ENCODE measurements around the gene SND1.

Gene SND1

GRCh38 chr7:127974446-127975035 lies 322.5 kb downstream of the SND1 start:
- no peak overlapping the region for H3K27ac ChIP-seq (ENCODE audit: low read depth, low read length)
- H3K9ac ChIP-seq (ENCODE audit: low read length), result no peak overlapping the region
- no peaks in the 10 kb centered on the region for H3K27me3 ChIP-seq (ENCODE audit: control insufficient read depth in 1 of 2, insufficient read depth in 2 of 2, low read length in 2 of 2)
- H3K36me3 ChIP-seq (ENCODE audit: insufficient read depth, low read length), result no peaks in the 10 kb centered on the region
- H3K4me1 ChIP-seq (ENCODE audit: insufficient read depth, low read length), result peaks cover 16% of the 10 kb centered on the region
- no peaks in the 10 kb centered on the region for H3K9me3 ChIP-seq (ENCODE audit: low read length)
- no peak overlapping the region for H3K4me3 ChIP-seq (ENCODE audit: low read depth in 1 of 2, low read length in 2 of 2)

DNA sequence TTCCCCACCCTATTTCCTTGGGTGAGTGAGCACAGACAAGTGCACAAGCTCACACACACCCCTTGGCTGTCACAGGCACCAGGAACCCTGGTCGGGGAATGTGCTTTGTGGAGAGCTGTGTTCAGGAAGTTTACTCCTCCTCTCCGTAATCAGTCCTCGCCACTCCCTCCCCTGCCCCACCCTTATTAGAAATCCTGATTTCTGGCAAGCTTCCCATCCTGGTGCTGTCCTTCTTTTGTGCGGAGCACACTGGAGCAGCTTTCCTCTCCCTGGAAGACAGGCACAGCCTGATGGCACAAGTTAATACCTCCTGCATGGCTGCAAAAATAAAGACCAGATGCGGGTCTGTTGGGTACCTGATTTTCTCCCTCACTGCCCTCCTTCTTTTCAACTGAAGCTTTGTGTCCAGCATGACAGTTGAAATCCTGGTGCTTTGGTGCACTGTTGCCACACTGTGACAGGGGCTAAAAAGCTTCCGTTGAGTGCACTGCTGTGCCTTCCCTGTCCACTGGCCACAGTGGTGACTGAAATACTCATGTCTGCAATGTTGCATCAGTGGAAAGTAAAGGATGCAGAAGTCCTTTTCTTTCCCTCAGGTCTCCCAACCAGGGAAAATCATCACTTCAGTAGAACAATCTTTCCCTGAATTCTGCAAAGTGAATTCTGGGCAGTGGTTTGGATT lies 324.2 kb downstream of the SND1 start:
- no peaks in the 10 kb centered on the region for H3K9me3 ChIP-seq (ENCODE audit: low read length)
- H3K4me3 ChIP-seq (ENCODE audit: low read depth in 1 of 2, low read length in 2 of 2), result no peak overlapping the region
- no peak overlapping the region for H3K9ac ChIP-seq (ENCODE audit: low read length)
- H3K27me3 ChIP-seq (ENCODE audit: control insufficient read depth in 1 of 2, insufficient read depth in 2 of 2, low read length in 2 of 2), result no peaks in the 10 kb centered on the region
- no peaks in the 10 kb centered on the region for H3K36me3 ChIP-seq (ENCODE audit: insufficient read depth, low read length)
- H3K27ac ChIP-seq (ENCODE audit: low read depth, low read length), result no peak overlapping the region
- H3K4me1 ChIP-seq (ENCODE audit: insufficient read depth, low read length), result peaks cover 16% of the 10 kb centered on the region

DNA sequence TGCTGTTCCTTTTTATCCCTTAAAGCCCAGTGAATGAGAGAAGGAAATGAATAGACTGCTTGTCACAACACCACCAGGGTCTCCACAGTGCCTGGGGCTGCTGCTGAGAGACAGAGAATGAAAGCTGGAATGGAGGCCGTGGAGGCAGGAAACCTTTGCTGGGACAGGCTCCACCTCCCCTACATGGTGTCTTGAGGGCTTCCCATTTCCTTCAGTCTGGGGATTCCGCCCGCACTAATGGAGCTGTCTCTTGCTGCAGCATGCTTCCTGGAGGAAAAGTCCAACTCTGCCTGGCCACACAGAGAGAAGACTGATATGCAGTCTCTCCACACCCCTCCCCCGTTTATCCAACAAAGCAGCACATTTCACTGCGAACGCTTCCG lies 324.7 kb downstream of the SND1 start:
- Histone ChIP-seq H3K9me3 (ENCODE audit: low read length) (no peaks in the 10 kb centered on the region), H3K4me1 (ENCODE audit: insufficient read depth, low read length) (peaks cover 16% of the 10 kb centered on the region), H3K27me3 (ENCODE audit: control insufficient read depth in 1 of 2, insufficient read depth in 2 of 2, low read length in 2 of 2) (no peaks in the 10 kb centered on the region), H3K4me3 (ENCODE audit: low read depth in 1 of 2, low read length in 2 of 2) (no peak overlapping the region), H3K9ac (ENCODE audit: low read length) (no peak overlapping the region), H3K27ac (ENCODE audit: low read depth, low read length) (no peak overlapping the region), H3K36me3 (ENCODE audit: insufficient read depth, low read length) (no peaks in the 10 kb centered on the region)

DNA sequence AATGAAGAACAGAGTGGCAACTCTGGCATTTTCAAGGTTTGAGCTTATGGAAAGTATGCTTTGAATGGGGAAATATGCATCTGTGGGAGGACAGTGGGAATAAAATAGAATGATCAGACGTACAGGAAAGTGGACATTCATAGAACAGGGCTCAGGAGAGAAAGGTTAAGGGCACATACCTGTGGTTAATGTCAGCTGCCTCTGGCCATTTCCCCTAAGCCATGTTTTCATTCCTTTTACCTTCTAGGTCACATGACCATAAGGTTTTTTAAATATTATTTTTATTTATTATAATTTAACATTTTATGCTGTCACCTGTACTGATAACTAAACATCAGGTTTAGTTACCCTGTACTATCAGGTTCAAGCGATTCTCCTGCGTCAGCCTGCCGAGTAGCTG lies 326.4 kb downstream of the SND1 start:
- H3K27me3 ChIP-seq (ENCODE audit: control insufficient read depth in 1 of 2, insufficient read depth in 2 of 2, low read length in 2 of 2), result no peaks in the 10 kb centered on the region
- H3K36me3 ChIP-seq (ENCODE audit: insufficient read depth, low read length), result no peaks in the 10 kb centered on the region
- no peak overlapping the region for H3K9ac ChIP-seq (ENCODE audit: low read length)
- H3K4me1 ChIP-seq (ENCODE audit: insufficient read depth, low read length), result peaks cover 11% of the 10 kb centered on the region
- no peak overlapping the region for H3K27ac ChIP-seq (ENCODE audit: low read depth, low read length)
- no peaks in the 10 kb centered on the region for H3K9me3 ChIP-seq (ENCODE audit: low read length)
- H3K4me3 ChIP-seq (ENCODE audit: low read depth in 1 of 2, low read length in 2 of 2), result no peak overlapping the region

- Histone ChIP-seq H3K27ac (ENCODE audit: low read depth, low read length) (no peak overlapping the region), H3K4me3 (ENCODE audit: low read depth in 1 of 2, low read length in 2 of 2) (no peak overlapping the region), H3K9me3 (ENCODE audit: low read length) (no peaks in the 10 kb centered on the region), H3K36me3 (ENCODE audit: insufficient read depth, low read length) (no peaks in the 10 kb centered on the region), H3K4me1 (ENCODE audit: insufficient read depth, low read length) (peaks cover 3% of the 10 kb centered on the region), H3K27me3 (ENCODE audit: control insufficient read depth in 1 of 2, insufficient read depth in 2 of 2, low read length in 2 of 2) (no peaks in the 10 kb centered on the region), H3K9ac (ENCODE audit: low read length) (no peak overlapping the region)
Measured at GRCh38 chr7:127979113-127979727, 327.2 kb downstream of the SND1 start.

DNA sequence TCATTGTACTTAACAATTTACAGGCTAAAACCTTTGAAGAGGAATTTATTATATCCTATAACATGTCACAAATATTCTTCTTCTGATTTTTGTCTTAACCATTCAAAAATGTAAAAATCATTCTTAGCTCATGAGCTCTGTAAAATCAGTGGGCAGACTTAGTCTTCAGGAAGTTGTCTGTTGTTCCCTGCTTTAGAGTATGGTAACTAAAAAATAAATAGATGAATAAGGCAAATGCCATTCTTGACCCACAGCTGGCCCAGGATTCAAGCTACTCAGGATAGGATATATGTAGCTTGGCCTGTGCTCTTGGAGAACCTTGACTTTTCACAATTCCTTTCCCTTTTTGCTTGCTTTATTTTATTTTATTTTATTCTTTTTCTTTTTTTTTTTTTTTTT lies 327.7 kb downstream of the SND1 start:
- Histone ChIP-seq H3K27me3 (ENCODE audit: control insufficient read depth in 1 of 2, insufficient read depth in 2 of 2, low read length in 2 of 2) (no peaks in the 10 kb centered on the region), H3K36me3 (ENCODE audit: insufficient read depth, low read length) (no peaks in the 10 kb centered on the region), H3K4me3 (ENCODE audit: low read depth in 1 of 2, low read length in 2 of 2) (no peak overlapping the region), H3K27ac (ENCODE audit: low read depth, low read length) (no peak overlapping the region), H3K9ac (ENCODE audit: low read length) (no peak overlapping the region), H3K9me3 (ENCODE audit: low read length) (no peaks in the 10 kb centered on the region), H3K4me1 (ENCODE audit: insufficient read depth, low read length) (no peaks in the 10 kb centered on the region)

- H3K9ac ChIP-seq (ENCODE audit: low read length), result no peak overlapping the region
- H3K36me3 ChIP-seq (ENCODE audit: insufficient read depth, low read length), result no peaks in the 10 kb centered on the region
- H3K27me3 ChIP-seq (ENCODE audit: control insufficient read depth in 1 of 2, insufficient read depth in 2 of 2, low read length in 2 of 2), result no peaks in the 10 kb centered on the region
- H3K4me1 ChIP-seq (ENCODE audit: insufficient read depth, low read length), result no peaks in the 10 kb centered on the region
- no peaks in the 10 kb centered on the region for H3K9me3 ChIP-seq (ENCODE audit: low read length)
- no peak overlapping the region for H3K4me3 ChIP-seq (ENCODE audit: low read depth in 1 of 2, low read length in 2 of 2)
- H3K27ac ChIP-seq (ENCODE audit: low read depth, low read length), result no peak overlapping the region
Measured at GRCh38 chr7:127980901-127981300, 328.9 kb downstream of the SND1 start.

- H3K27me3 ChIP-seq (ENCODE audit: control insufficient read depth in 1 of 2, insufficient read depth in 2 of 2, low read length in 2 of 2), result no peaks in the 10 kb centered on the region
- no peaks in the 10 kb centered on the region for H3K9me3 ChIP-seq (ENCODE audit: low read length)
- H3K9ac ChIP-seq (ENCODE audit: low read length), result no peak overlapping the region
- H3K4me1 ChIP-seq (ENCODE audit: insufficient read depth, low read length), result no peaks in the 10 kb centered on the region
- no peak overlapping the region for H3K4me3 ChIP-seq (ENCODE audit: low read depth in 1 of 2, low read length in 2 of 2)
- no peak overlapping the region for H3K27ac ChIP-seq (ENCODE audit: low read depth, low read length)
- H3K36me3 ChIP-seq (ENCODE audit: insufficient read depth, low read length), result no peaks in the 10 kb centered on the region
Measured at GRCh38 chr7:127981965-127982364, 330.0 kb downstream of the SND1 start.

GRCh38 chr7:127983804-127984332 lies 331.9 kb downstream of the SND1 start:
- H3K36me3 ChIP-seq (ENCODE audit: insufficient read depth, low read length), result no peaks in the 10 kb centered on the region
- H3K4me1 ChIP-seq (ENCODE audit: insufficient read depth, low read length), result peaks cover 5% of the 10 kb centered on the region
- no peak overlapping the region for H3K9ac ChIP-seq (ENCODE audit: low read length)
- H3K4me3 ChIP-seq (ENCODE audit: low read depth in 1 of 2, low read length in 2 of 2), result no peak overlapping the region
- H3K27me3 ChIP-seq (ENCODE audit: control insufficient read depth in 1 of 2, insufficient read depth in 2 of 2, low read length in 2 of 2), result no peaks in the 10 kb centered on the region
- H3K9me3 ChIP-seq (ENCODE audit: low read length), result no peaks in the 10 kb centered on the region
- H3K27ac ChIP-seq (ENCODE audit: low read depth, low read length), result no peak overlapping the region

DNA sequence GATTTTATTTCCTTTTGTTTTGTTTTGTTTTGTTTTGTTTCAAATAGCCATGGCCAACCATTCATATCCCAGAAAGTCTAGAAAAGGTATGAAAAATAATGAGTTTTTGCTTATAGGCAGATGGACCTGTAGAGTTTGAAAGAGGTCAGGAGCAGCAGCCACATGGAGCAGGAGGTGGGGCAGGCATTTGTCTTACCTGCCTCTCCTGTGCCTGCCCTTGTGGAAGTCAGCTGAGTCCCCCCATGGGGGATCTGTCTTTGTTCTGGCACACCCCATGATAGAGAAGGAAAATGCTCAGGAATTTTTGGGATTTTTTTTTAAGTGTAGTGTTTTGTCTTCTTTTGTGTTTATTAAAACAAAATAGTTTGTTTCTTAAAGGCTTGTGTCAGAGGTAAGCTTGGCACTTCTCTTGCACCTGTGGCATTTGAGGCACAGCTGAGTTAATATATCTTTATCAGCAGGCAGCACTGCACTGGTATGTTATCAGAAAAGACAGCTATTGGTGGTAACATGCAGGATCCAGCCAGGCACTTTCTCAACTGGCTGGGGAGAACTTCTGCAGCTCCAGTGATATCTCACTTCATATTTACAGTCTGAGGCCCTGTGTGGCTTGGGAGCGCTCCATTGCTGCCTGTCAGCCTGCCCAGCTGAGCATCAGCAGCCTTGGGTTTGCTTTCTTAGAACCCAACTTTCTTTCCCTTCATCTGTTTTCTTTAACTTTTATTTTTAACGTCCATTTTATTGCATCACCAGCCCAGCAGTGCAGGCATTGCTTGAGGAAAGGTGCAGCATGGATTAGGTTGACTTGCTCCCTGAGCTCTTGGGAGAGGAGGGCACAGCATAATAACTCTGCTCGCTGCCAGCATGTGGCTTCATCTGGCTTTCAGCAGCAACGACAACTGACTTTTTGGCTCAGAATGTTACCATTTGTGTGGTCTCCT lies 334.9 kb downstream of the SND1 start:
- no peak overlapping the region for H3K9ac ChIP-seq (ENCODE audit: low read length)
- H3K27me3 ChIP-seq (ENCODE audit: control insufficient read depth in 1 of 2, insufficient read depth in 2 of 2, low read length in 2 of 2), result no peaks in the 10 kb centered on the region
- H3K9me3 ChIP-seq (ENCODE audit: low read length), result no peaks in the 10 kb centered on the region
- H3K4me1 ChIP-seq (ENCODE audit: insufficient read depth, low read length), result peaks cover 6% of the 10 kb centered on the region
- no peaks in the 10 kb centered on the region for H3K36me3 ChIP-seq (ENCODE audit: insufficient read depth, low read length)
- no peak overlapping the region for H3K4me3 ChIP-seq (ENCODE audit: low read depth in 1 of 2, low read length in 2 of 2)
- no peak overlapping the region for H3K27ac ChIP-seq (ENCODE audit: low read depth, low read length)

- H3K27ac ChIP-seq (ENCODE audit: low read depth, low read length), result no peak overlapping the region
- no peaks in the 10 kb centered on the region for H3K27me3 ChIP-seq (ENCODE audit: control insufficient read depth in 1 of 2, insufficient read depth in 2 of 2, low read length in 2 of 2)
- no peak overlapping the region for H3K4me3 ChIP-seq (ENCODE audit: low read depth in 1 of 2, low read length in 2 of 2)
- H3K36me3 ChIP-seq (ENCODE audit: insufficient read depth, low read length), result no peaks in the 10 kb centered on the region
- H3K9ac ChIP-seq (ENCODE audit: low read length), result no peak overlapping the region
- no peaks in the 10 kb centered on the region for H3K9me3 ChIP-seq (ENCODE audit: low read length)
- H3K4me1 ChIP-seq (ENCODE audit: insufficient read depth, low read length), result peaks cover 6% of the 10 kb centered on the region
Measured at GRCh38 chr7:127988751-127989150, 336.8 kb downstream of the SND1 start.

All from muscle layer of colon (tissue), 2 donors.